Measurements from ENCODE around the gene ZNF333.

GRCh38 chr19:14731200-14731599 lies 41.4 kb downstream of the ZNF333 start:
- TF ChIP-seq CTCF (IDR thresholded peaks at IDR 0.05) (no peak), REST (IDR thresholded peaks at IDR 0.05; ENCODE audit: low read depth, low read length) (no peak), JUND (IDR thresholded peaks at IDR 0.05) (no peak)
